ENCODE data around the gene CLIP2. TPM values are rescaled to one million over a fixed set of nuclear protein-coding genes. Genes with fewer than 3 reads are reported as not detected.

The CLIP2 gene
- polyA plus RNA-seq, 3 donors = 1.1 to 5.2 (median 1.3) TPM

GRCh38 chr7:74365322-74366022 lies 76.3 kb downstream of the CLIP2 start:
- H3K27ac Mint-ChIP-seq = no peak overlapping the region
- TF ChIP-seq, protein P1, sequence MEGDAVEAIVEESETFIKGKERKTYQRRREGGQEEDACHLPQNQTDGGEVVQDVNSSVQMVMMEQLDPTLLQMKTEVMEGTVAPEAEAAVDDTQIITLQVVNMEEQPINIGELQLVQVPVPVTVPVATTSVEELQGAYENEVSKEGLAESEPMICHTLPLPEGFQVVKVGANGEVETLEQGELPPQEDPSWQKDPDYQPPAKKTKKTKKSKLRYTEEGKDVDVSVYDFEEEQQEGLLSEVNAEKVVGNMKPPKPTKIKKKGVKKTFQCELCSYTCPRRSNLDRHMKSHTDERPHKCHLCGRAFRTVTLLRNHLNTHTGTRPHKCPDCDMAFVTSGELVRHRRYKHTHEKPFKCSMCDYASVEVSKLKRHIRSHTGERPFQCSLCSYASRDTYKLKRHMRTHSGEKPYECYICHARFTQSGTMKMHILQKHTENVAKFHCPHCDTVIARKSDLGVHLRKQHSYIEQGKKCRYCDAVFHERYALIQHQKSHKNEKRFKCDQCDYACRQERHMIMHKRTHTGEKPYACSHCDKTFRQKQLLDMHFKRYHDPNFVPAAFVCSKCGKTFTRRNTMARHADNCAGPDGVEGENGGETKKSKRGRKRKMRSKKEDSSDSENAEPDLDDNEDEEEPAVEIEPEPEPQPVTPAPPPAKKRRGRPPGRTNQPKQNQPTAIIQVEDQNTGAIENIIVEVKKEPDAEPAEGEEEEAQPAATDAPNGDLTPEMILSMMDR (IDR thresholded peaks at IDR 0.05) = no peak
- no peaks in the 10 kb centered on the region for H3K27me3 ChIP-seq (ENCODE audit: control insufficient read depth in 2 of 2, insufficient read depth in 2 of 2, low read length in 2 of 2)
- no peak overlapping the region for H3K4me3 Mint-ChIP-seq
- no peak overlapping the region for H2AFZ ChIP-seq (ENCODE audit: insufficient read depth, low read depth, low read length, poor library complexity, severe bottlenecking)
- H3K9ac ChIP-seq (ENCODE audit: insufficient read depth, low read length, poor library complexity, severe bottlenecking) = no peak overlapping the region
- peaks cover 6 to 26% of the 10 kb centered on the region in 2 donors for H3K36me3 ChIP-seq (replicated peaks in 1 of 2; ENCODE audit: control insufficient read depth in 1 of 2, insufficient read depth in 2 of 2, low read length in 2 of 2)
- H3K4me1 Mint-ChIP-seq = no peaks in the 10 kb centered on the region
- no peaks in the 10 kb centered on the region for H3K9me3 ChIP-seq (replicated peaks in 1 of 2; ENCODE audit: control insufficient read depth in 1 of 2, insufficient read depth in 1 of 2, low read length in 2 of 2)
- H3K79me2 ChIP-seq (ENCODE audit: insufficient read depth, low read length) = no peaks in the 10 kb centered on the region
- H3K4me1 ChIP-seq (ENCODE audit: control insufficient read depth in 1 of 2, insufficient read depth in 2 of 2, low read length in 2 of 2) = no peaks in the 10 kb centered on the region
- DNase-seq = no peak
- H3K27me3 Mint-ChIP-seq (ENCODE audit: low read depth in 3 of 3) = peaks cover 0 to 2% (median 0%) of the 10 kb centered on the region in 3 donors
- H3K4me2 ChIP-seq (replicated peaks; ENCODE audit: extremely low read depth, low read length, poor library complexity, severe bottlenecking) = no peak overlapping the region
- WGBS (ENCODE audit: insufficient coverage) = 89% methylated on average over 7 of the region's 10 CpGs
- H3K4me3 ChIP-seq (replicated peaks in 1 of 3; ENCODE audit: low read depth in 2 of 3, low read length in 3 of 3) = no peak overlapping the region
- H3K27ac ChIP-seq (ENCODE audit: low read depth in 1 of 2, low read length in 2 of 2) = no peak overlapping the region
- H4K20me1 ChIP-seq (ENCODE audit: insufficient read depth, low read length) = no peaks in the 10 kb centered on the region
- intact Hi-C loops (cut with micrococcal nuclease) = no loop called here
- H3K9me3 Mint-ChIP-seq = peaks cover 0 to 3% (median 0%) of the 10 kb centered on the region in 7 donors
- H3K36me3 Mint-ChIP-seq = peaks cover 15 to 46% of the 10 kb centered on the region in 2 donors

DNA sequence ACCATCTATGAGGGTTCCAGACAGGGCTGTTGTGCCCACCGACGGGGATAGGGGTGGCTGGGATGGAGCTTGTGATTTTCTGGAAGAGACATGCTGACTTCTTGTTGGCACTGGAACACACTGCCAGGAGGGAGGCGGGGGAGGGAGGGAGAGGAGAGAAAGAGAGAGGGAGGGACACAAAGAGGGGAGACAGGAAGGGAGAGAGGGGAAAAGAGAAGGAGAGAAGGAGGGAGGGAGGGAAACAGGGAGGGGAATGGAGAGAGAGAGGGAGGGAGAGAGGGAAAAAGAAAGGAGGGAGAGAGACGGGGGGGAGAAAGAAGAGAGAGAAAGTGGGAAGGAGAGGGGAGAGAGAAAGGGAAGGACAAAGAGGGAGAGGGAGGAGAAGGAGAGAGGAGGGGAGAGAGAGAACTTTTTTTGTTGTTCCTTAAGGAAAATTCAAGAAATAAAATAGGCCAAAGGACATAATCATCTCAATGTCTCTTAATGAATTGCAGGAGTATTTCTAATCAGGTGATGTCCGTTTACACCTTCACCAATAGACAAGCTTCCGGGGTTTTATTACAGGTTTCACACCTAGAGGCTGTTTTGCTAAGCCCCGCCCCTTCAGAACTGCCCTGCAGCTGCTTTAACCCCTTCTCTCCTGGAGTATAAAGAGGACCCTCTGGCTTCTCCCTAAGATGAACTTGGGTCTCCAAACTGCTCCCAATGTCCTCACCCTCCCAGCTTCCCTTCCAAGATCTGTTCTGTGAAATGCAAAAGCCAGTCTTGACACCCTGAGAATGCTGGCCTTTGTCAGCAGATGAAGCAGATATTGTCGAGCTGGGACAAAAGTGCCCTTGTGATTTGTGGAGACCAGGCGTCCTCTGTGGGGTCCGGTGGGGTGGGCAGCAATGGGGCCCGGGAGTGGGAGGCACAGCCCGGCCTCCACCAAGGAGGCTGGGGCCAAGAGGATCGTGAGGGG lies 82.5 kb downstream of the CLIP2 start:
- H4K20me1 ChIP-seq (ENCODE audit: insufficient read depth, low read length) = no peaks in the 10 kb centered on the region
- H3K4me3 Mint-ChIP-seq = no peak overlapping the region
- no peak overlapping the region for H3K27ac ChIP-seq (ENCODE audit: low read depth in 1 of 2, low read length in 2 of 2)
- peaks cover 2 to 4% (median 3%) of the 10 kb centered on the region in 3 donors for H3K27me3 Mint-ChIP-seq (ENCODE audit: low read depth in 3 of 3)
- no peak overlapping the region for H3K9ac ChIP-seq (ENCODE audit: insufficient read depth, low read length, poor library complexity, severe bottlenecking)
- H3K27ac Mint-ChIP-seq = peak overlapping the region in 1 of 7 donors; percentile 69
- no peak overlapping the region for H2AFZ ChIP-seq (ENCODE audit: insufficient read depth, low read depth, low read length, poor library complexity, severe bottlenecking)
- no peaks in the 10 kb centered on the region for H3K4me1 ChIP-seq (ENCODE audit: control insufficient read depth in 1 of 2, insufficient read depth in 2 of 2, low read length in 2 of 2)
- 84% methylated on average over 10 of the region's 13 CpGs for WGBS (ENCODE audit: insufficient coverage)
- H3K4me1 Mint-ChIP-seq = peaks cover 8% of the 10 kb centered on the region
- H3K36me3 ChIP-seq (replicated peaks in 1 of 2; ENCODE audit: control insufficient read depth in 1 of 2, insufficient read depth in 2 of 2, low read length in 2 of 2) = peaks cover 8 to 12% of the 10 kb centered on the region in 2 donors
- no peak for DNase-seq
- peaks cover 10 to 14% of the 10 kb centered on the region in 2 donors for H3K36me3 Mint-ChIP-seq
- H3K9me3 Mint-ChIP-seq = peaks cover 0 to 1% (median 0%) of the 10 kb centered on the region in 7 donors
- H3K79me2 ChIP-seq (ENCODE audit: insufficient read depth, low read length) = no peaks in the 10 kb centered on the region
- no peaks in the 10 kb centered on the region for H3K9me3 ChIP-seq (replicated peaks in 1 of 2; ENCODE audit: control insufficient read depth in 1 of 2, insufficient read depth in 1 of 2, low read length in 2 of 2)
- H3K27me3 ChIP-seq (ENCODE audit: control insufficient read depth in 2 of 2, insufficient read depth in 2 of 2, low read length in 2 of 2) = no peaks in the 10 kb centered on the region
- H3K4me3 ChIP-seq (replicated peaks in 1 of 3; ENCODE audit: low read depth in 2 of 3, low read length in 3 of 3) = no peak overlapping the region
- TF ChIP-seq, protein P1 (IDR thresholded peaks at IDR 0.05) = no peak
- no peak overlapping the region for H3K4me2 ChIP-seq (replicated peaks; ENCODE audit: extremely low read depth, low read length, poor library complexity, severe bottlenecking)
- intact Hi-C loops (cut with micrococcal nuclease) = no loop called here

All from CD14-positive monocyte (primary cell).